Thoracic aorta (tissue), 2 donors: Measurements from ENCODE around the gene RECQL. TPM values are rescaled to one million over a fixed set of nuclear protein-coding genes. Genes with fewer than 3 reads are reported as not detected.
"Not testable (repeated sequence)": the region's sequence is repeated elsewhere in the genome, so short reads cannot be mapped to it uniquely, and the experiment has no call there.

Source experiments
- ATAC-seq: fragments of 150-250 bp; one replicate; pipeline ENCODE4 v1.8.0; 2017; ENCODE audit warnings: low read depth; ENCODE audit not compliant: insufficient number of reproducible peaks, low FRiP score
- DNase-seq: peaks from one replicate; pipeline ENCODE4 v3.0.0-alpha.2; 2020; ENCODE audit warnings: low spot score
- H3K27ac ChIP-seq, 2 donors: fragments of 200-600 bp; sonication (generic); 1 replicate in 1 of 2; 2 replicates in 1 of 2; pipeline ENCODE4 v1.5.1; 2016; ENCODE audit warnings: mild to moderate bottlenecking in 2 of 2, moderate library complexity in 2 of 2
- H3K27me3 ChIP-seq: fragments of 200-600 bp; sonication (generic); replicated peaks from 2 replicates; pipeline ENCODE4 v1.6.0; 2016; ENCODE audit warnings: mild to moderate bottlenecking; ENCODE audit not compliant: insufficient read depth
- H3K36me3 ChIP-seq: fragments of 200-600 bp; sonication (generic); one replicate; pipeline ENCODE4 v1.5.1; 2016
- H3K4me1 ChIP-seq, 2 donors: fragments of 200-600 bp; sonication (generic); 1 replicate in 1 of 2; 2 replicates in 1 of 2; pipeline versions ENCODE4 v1.5.1 to v1.6.0; 2016; ENCODE audit warnings: low read depth in 2 of 2, mild to moderate bottlenecking in 1 of 2; ENCODE audit not compliant: control insufficient read depth in 1 of 2
- H3K4me3 ChIP-seq: fragments of 200-600 bp; sonication (generic); 2 replicates; pipeline ENCODE4 v1.5.1; 2016; ENCODE audit warnings: mild to moderate bottlenecking
- H3K9me3 ChIP-seq: fragments of 200-600 bp; sonication (generic); 2 replicates; pipeline ENCODE4 v1.5.1; 2016
- CTCF ChIP-seq: fragments of 200-600 bp; sonication (generic); IDR thresholded peaks from one replicate; pipeline ENCODE4 v1.5.1; 2019; ENCODE audit warnings: antibody characterized with exemption
- total RNA-seq, 2 donors: library from RNA; depleted of rRNA; stranded (reverse); fragments of >200 nt; gene quantifications; one replicate each; pipeline versions ENCODE4 v1.1.0 to v1.2.3, GENCODE V29; 2016

The RECQL gene
- total RNA-seq, 2 donors from 2014 or later: 30.1 to 55.3 TPM

DNA sequence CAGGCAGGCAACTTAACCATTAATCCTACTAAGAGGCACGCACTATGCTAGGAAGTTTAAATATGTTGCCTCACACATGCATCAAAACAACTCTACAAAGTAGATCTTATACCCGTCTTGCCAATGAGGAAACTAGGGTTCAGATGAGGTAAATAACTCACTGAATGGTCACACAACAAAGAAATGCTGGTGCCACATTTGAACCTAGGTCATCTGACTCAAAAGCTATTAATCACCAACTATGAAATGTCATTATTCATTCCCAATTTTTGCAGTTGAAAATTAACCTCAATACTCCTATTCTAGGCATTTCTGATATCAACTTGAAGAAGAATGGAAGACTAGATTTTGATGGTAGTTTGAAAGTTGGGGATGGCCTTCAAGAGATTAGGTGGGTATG, 66.7 kb downstream of the RECQL start:
- H3K9me3 ChIP-seq: no peaks in the 10 kb centered on the region
- peaks cover 0 to 6% of the 10 kb centered on the region in 2 donors for H3K4me1 ChIP-seq
- DNase-seq (no peak), ATAC-seq (no peak)
- H3K27ac ChIP-seq: no peak overlapping the region
- H3K27me3 ChIP-seq: no peaks in the 10 kb centered on the region
- TF ChIP-seq CTCF: no peak
- no peaks in the 10 kb centered on the region for H3K36me3 ChIP-seq
- no peak overlapping the region for H3K4me3 ChIP-seq

GRCh38 chr12:21433525-21433924, 67.9 kb downstream of the RECQL start:
- Histone ChIP-seq H3K27ac (no peak overlapping the region), H3K27me3 (no peaks in the 10 kb centered on the region), H3K36me3 (no peaks in the 10 kb centered on the region), H3K9me3 (no peaks in the 10 kb centered on the region), H3K4me1 (peaks cover 2 to 4% of the 10 kb centered on the region in 2 donors), H3K4me3 (no peak overlapping the region)
- TF ChIP-seq CTCF: no peak
- DNase-seq: no peak
- no peak for ATAC-seq

GRCh38 chr12:21429994-21430393, 71.4 kb downstream of the RECQL start:
- no peaks in the 10 kb centered on the region for H3K27me3 ChIP-seq
- TF ChIP-seq CTCF: no peak
- H3K9me3 ChIP-seq: no peaks in the 10 kb centered on the region
- DNase-seq: no peak
- H3K27ac ChIP-seq: no peak overlapping the region
- H3K4me1 ChIP-seq: peaks cover 0 to 3% of the 10 kb centered on the region in 2 donors
- no peak overlapping the region for H3K4me3 ChIP-seq
- no peak for ATAC-seq
- no peaks in the 10 kb centered on the region for H3K36me3 ChIP-seq

- H3K4me1 ChIP-seq: peaks cover 0 to 3% of the 10 kb centered on the region in 2 donors
- no peak for TF ChIP-seq CTCF
- H3K36me3 ChIP-seq: no peaks in the 10 kb centered on the region
Observed at GRCh38 chr12:21428241-21428640, 73.2 kb downstream of the RECQL start.

GRCh38 chr12:21419009-21419699, 82.3 kb downstream of the RECQL start:
- H3K4me1 ChIP-seq, H3K36me3 ChIP-seq: not testable (repeated sequence)

More at GRCh38 chr12:21428241-21428640, 73.2 kb downstream of the RECQL start:
- Histone ChIP-seq H3K4me3 (no peak overlapping the region), H3K27me3 (no peaks in the 10 kb centered on the region), H3K27ac (no peak overlapping the region), H3K9me3 (no peaks in the 10 kb centered on the region)
- ATAC-seq (no peak), DNase-seq (no peak)

More at GRCh38 chr12:21419009-21419699, 82.3 kb downstream of the RECQL start:
- not testable (repeated sequence) for H3K9me3 ChIP-seq, DNase-seq, ATAC-seq, H3K27me3 ChIP-seq, H3K27ac ChIP-seq, H3K4me3 ChIP-seq

Other genes with a start within 250 kb of the RECQL start
- gene SLCO1A2, start 166.7 kb downstream of the RECQL start, total RNA-seq: not detected
- gene IAPP, start 128.7 kb downstream of the RECQL start, total RNA-seq: not detected
- gene PYROXD1, start 64.0 kb downstream of the RECQL start, total RNA-seq: 10 to 100 TPM; 16.4 to 24.5 TPM
- 10 to 100 TPM; 26.7 to 36.8 TPM for gene GOLT1B, start 154 bp upstream of the RECQL start, total RNA-seq
- under 1 TPM in 1 of 2 donors, not detected in 1; 0.81 TPM for gene SPX, start 24.7 kb upstream of the RECQL start, total RNA-seq
- not detected for gene GYS2, start 103.2 kb upstream of the RECQL start, total RNA-seq
- gene LDHB, start 156.2 kb upstream of the RECQL start, total RNA-seq: 100 to 1,000 TPM in 1 of 2 donors, 10 to 100 TPM in 1; 89.6 to 165 TPM